ENCODE data around the gene ST3GAL4.

The ST3GAL4 gene

GRCh38 chr11:126424471-126425039 is 69.1 kb downstream of the ST3GAL4 start:
- DNase-seq (ENCODE audit: low read depth in 2 of 2): no peak

GRCh38 chr11:126426106-126426505 is 70.6 kb downstream of the ST3GAL4 start:
- DNase-seq (ENCODE audit: low read depth in 2 of 2): no peak

GRCh38 chr11:126426820-126427749 is 71.6 kb downstream of the ST3GAL4 start:
- DNase-seq (ENCODE audit: low read depth in 2 of 2): no peak

GRCh38 chr11:126430581-126431335 is 75.3 kb downstream of the ST3GAL4 start:
- DNase-seq (ENCODE audit: low read depth in 2 of 2): no peak

GRCh38 chr11:126431401-126432064 is 76.0 kb downstream of the ST3GAL4 start:
- DNase-seq (ENCODE audit: low read depth in 2 of 2): no peak

GRCh38 chr11:126432065-126432461 is 76.6 kb downstream of the ST3GAL4 start:
- DNase-seq (ENCODE audit: low read depth in 2 of 2): no peak

- no peak for DNase-seq (ENCODE audit: low read depth in 2 of 2)
Measured at GRCh38 chr11:126432525-126432924, 77.0 kb downstream of the ST3GAL4 start.

GRCh38 chr11:126433244-126433846 is 77.9 kb downstream of the ST3GAL4 start:
- DNase-seq (ENCODE audit: low read depth in 2 of 2): no peak

- DNase-seq (ENCODE audit: low read depth in 2 of 2): no peak
Measured at GRCh38 chr11:126433989-126434949, 78.8 kb downstream of the ST3GAL4 start.

- DNase-seq (ENCODE audit: low read depth in 2 of 2): no peak
Measured at GRCh38 chr11:126434950-126435335, 79.5 kb downstream of the ST3GAL4 start.

GRCh38 chr11:126436209-126436755 is 80.8 kb downstream of the ST3GAL4 start:
- no peak for DNase-seq (ENCODE audit: low read depth in 2 of 2)

GRCh38 chr11:126437731-126438130 is 82.2 kb downstream of the ST3GAL4 start:
- DNase-seq (ENCODE audit: low read depth in 2 of 2): no peak

- no peak for DNase-seq (ENCODE audit: low read depth in 2 of 2)
Measured at GRCh38 chr11:126438272-126438671, 82.8 kb downstream of the ST3GAL4 start.

GRCh38 chr11:126438691-126439090 is 83.2 kb downstream of the ST3GAL4 start:
- no peak for DNase-seq (ENCODE audit: low read depth in 2 of 2)

- no peak for DNase-seq (ENCODE audit: low read depth in 2 of 2)
Measured at GRCh38 chr11:126440276-126440675, 84.8 kb downstream of the ST3GAL4 start.

- peak; percentile 40 to 41 for DNase-seq (ENCODE audit: low read depth in 2 of 2)
Measured at GRCh38 chr11:126440792-126441514, 85.5 kb downstream of the ST3GAL4 start.

- DNase-seq (ENCODE audit: low read depth in 2 of 2): no peak
Measured at GRCh38 chr11:126443120-126443519, 87.6 kb downstream of the ST3GAL4 start.

- DNase-seq (ENCODE audit: low read depth in 2 of 2): no peak
Measured at GRCh38 chr11:126444072-126444471, 88.6 kb downstream of the ST3GAL4 start.

GRCh38 chr11:126446581-126446980 is 91.1 kb downstream of the ST3GAL4 start:
- no peak for DNase-seq (ENCODE audit: low read depth in 2 of 2)

All from stimulated activated CD8-positive, alpha-beta memory T cell treated with anti-CD3 and anti-CD28 coated beads, Interleukin-7, amount 100 ng/mL, for 4 hours (primary cell).